Smooth muscle cell (in vitro differentiated cells): Measurements from ENCODE around the gene VEGFA. TPM values are rescaled to one million over a fixed set of nuclear protein-coding genes. Genes with fewer than 3 reads are reported as not detected.

Experiments used
- DNase-seq: peaks from one replicate; lab custom pipeline; 2025; ENCODE audit not compliant: unreplicated experiment; lab: John Stamatoyannopoulos, UW
- H2AFZ ChIP-seq: fragments of 200-600 bp; sonication (generic); 2 replicates; pipeline ENCODE4 v1.6.0; 2016; ENCODE audit warnings: antibody characterized with exemption, low read depth, mild to moderate bottlenecking
- H3F3A ChIP-seq: fragments of 200-600 bp; sonication (generic); 2 replicates; pipeline ENCODE4 v1.6.0; 2017; ENCODE audit warnings: antibody characterized with exemption, low read depth
- H3K27ac ChIP-seq: fragments of 200-600 bp; sonication (generic); 2 replicates; pipeline ENCODE4 v1.5.1; 2016; ENCODE audit warnings: low read depth, mild to moderate bottlenecking
- H3K27me3 ChIP-seq: fragments of 200-600 bp; sonication (generic); 2 replicates; pipeline ENCODE4 v1.6.1; 2016; ENCODE audit warnings: low read depth, mild to moderate bottlenecking
- H3K36me3 ChIP-seq: fragments of 200-600 bp; sonication (generic); 2 replicates; pipeline ENCODE4 v1.5.1; 2016; ENCODE audit warnings: low read depth
- H3K4me1 ChIP-seq: fragments of 200-600 bp; sonication (generic); 2 replicates; pipeline ENCODE4 v1.5.1; 2016; ENCODE audit warnings: low read depth
- H3K4me2 ChIP-seq: fragments of 200-600 bp; sonication (generic); 2 replicates; pipeline ENCODE4 v1.6.0; 2016; ENCODE audit warnings: mild to moderate bottlenecking
- H3K4me3 ChIP-seq: fragments of 200-600 bp; sonication (generic); 2 replicates; pipeline ENCODE4 v1.5.1; 2016; ENCODE audit warnings: mild to moderate bottlenecking
- H3K79me2 ChIP-seq: fragments of 200-600 bp; sonication (generic); 2 replicates; pipeline ENCODE4 v1.6.0; 2016; ENCODE audit warnings: low read depth, mild to moderate bottlenecking
- H3K9ac ChIP-seq: fragments of 200-600 bp; sonication (generic); 2 replicates; pipeline ENCODE4 v1.6.0; 2016; ENCODE audit warnings: low read depth
- H3K9me3 ChIP-seq: fragments of 200-600 bp; sonication (generic); replicated peaks from 2 replicates; pipeline ENCODE4 v1.5.1; 2016; ENCODE audit warnings: low read depth
- H4K20me1 ChIP-seq: fragments of 200-600 bp; sonication (generic); 2 replicates; pipeline ENCODE4 v1.6.0; 2016; ENCODE audit warnings: low read depth
- WGBS: methylation state at CpG from one replicate; pipeline ENCODE4 v1.1.7; 2016; ENCODE audit warnings: low lambda C conversion rate; 5-methylcytosine and 5-hydroxymethylcytosine counted together
- polyA plus RNA-seq: library from polyadenylated mRNA; unstranded; fragments of >200 nt; fragmentation: Nextera tagmentation; extraction: Ambion mirVana; gene quantifications from 2 replicates; pipeline ENCODE4 v1.2.1, GENCODE V29; 2016
- total RNA-seq: library from RNA; depleted of rRNA; stranded (reverse); fragments of >200 nt; gene quantifications from 2 replicates; pipeline ENCODE4 v1.2.3, GENCODE V29; 2014
- TF ChIP-seq, protein P1 (sequence below): fragments of 200-600 bp; sonication (generic); IDR thresholded peaks from 2 replicates; pipeline ENCODE4 v1.5.1; 2017; ENCODE audit warnings: borderline replicate concordance, mild to moderate bottlenecking, antibody characterized with exemption; ENCODE audit not compliant: insufficient read depth, poor library complexity, severe bottlenecking

Gene VEGFA
- total and polyA plus RNA-seq, 2 experiments from 2014 or later: 116 to 136 TPM

DNA sequence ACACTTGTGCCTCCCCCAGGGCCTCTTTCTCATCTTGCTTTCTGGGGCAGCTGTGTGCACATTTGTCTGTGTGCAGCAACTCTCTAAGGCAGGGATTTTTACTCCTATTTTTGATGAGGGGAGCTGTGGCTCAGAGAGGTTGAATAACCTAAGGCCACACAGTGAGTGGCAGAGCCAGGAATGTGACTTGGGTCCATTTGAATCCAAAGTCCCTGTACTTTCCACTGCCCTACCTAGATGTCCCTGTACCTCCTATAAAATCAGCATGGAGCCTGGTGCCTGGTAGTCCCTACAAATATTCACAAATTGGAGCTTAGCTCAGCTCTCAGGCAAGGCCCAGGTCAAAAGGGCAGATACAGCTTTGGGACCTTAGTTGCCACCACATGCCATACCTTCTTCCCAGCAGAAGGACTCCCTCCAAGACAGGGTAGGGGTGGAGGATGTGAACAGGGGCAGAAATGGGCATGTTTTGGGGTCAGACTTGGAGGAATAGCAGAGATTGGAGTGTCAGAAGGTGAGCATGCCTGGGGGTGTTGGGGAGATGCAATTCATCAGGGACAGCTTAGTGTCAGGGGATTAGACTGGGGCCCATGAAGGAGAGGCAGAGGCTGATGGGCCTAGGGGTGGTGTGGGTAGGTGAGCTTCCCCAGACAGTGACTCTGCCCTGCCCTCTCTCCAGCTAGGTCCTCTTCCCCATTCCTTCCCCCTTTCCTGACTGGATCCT is 4.1 kb upstream of the VEGFA start:
- Histone ChIP-seq H3K4me1 (peaks cover 24% of the 10 kb centered on the region), H3K9me3 (no peaks in the 10 kb centered on the region), H4K20me1 (peaks cover 9% of the 10 kb centered on the region), H3K4me3 (no peak overlapping the region), H3K4me2 (no peak overlapping the region), H3F3A (peaks cover 4% of the 10 kb centered on the region), H3K9ac (no peak overlapping the region), H3K27me3 (no peaks in the 10 kb centered on the region), H3K36me3 (no peaks in the 10 kb centered on the region), H2AFZ (no peak overlapping the region), H3K79me2 (peaks cover 9% of the 10 kb centered on the region), H3K27ac (no peak overlapping the region)
- TF ChIP-seq, protein P1, sequence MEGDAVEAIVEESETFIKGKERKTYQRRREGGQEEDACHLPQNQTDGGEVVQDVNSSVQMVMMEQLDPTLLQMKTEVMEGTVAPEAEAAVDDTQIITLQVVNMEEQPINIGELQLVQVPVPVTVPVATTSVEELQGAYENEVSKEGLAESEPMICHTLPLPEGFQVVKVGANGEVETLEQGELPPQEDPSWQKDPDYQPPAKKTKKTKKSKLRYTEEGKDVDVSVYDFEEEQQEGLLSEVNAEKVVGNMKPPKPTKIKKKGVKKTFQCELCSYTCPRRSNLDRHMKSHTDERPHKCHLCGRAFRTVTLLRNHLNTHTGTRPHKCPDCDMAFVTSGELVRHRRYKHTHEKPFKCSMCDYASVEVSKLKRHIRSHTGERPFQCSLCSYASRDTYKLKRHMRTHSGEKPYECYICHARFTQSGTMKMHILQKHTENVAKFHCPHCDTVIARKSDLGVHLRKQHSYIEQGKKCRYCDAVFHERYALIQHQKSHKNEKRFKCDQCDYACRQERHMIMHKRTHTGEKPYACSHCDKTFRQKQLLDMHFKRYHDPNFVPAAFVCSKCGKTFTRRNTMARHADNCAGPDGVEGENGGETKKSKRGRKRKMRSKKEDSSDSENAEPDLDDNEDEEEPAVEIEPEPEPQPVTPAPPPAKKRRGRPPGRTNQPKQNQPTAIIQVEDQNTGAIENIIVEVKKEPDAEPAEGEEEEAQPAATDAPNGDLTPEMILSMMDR: no peak
- no peak for DNase-seq

DNA sequence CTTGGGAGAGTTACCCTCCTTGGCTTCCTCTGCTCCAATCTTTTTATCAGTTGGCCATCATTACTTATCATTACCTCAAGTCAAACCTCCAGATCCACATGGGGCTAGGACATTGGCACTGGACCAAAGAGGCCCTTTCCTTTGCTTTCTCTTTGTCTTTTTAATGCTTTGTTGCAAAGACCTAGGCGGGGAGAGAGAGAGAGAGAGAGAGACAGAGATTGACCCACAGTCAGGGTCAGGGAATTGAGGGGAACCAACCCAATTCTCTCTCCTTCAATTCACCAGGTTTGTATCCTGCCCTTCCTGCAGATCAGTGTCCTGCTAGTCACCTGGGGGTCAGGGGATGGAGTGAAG is 3.5 kb upstream of the VEGFA start:
- Histone ChIP-seq H4K20me1 (peaks cover 14% of the 10 kb centered on the region), H3K79me2 (peaks cover 14% of the 10 kb centered on the region), H3K27ac (no peak overlapping the region), H3F3A (peaks cover 4% of the 10 kb centered on the region), H2AFZ (no peak overlapping the region), H3K27me3 (no peaks in the 10 kb centered on the region), H3K4me3 (no peak overlapping the region), H3K9me3 (no peaks in the 10 kb centered on the region), H3K4me1 (peaks cover 24% of the 10 kb centered on the region), H3K36me3 (no peaks in the 10 kb centered on the region), H3K4me2 (no peak overlapping the region), H3K9ac (no peak overlapping the region)
- WGBS: 94% methylated on average over 1 of the region's 1 CpG
- DNase-seq: no peak
- TF ChIP-seq, protein P1: no peak

DNA sequence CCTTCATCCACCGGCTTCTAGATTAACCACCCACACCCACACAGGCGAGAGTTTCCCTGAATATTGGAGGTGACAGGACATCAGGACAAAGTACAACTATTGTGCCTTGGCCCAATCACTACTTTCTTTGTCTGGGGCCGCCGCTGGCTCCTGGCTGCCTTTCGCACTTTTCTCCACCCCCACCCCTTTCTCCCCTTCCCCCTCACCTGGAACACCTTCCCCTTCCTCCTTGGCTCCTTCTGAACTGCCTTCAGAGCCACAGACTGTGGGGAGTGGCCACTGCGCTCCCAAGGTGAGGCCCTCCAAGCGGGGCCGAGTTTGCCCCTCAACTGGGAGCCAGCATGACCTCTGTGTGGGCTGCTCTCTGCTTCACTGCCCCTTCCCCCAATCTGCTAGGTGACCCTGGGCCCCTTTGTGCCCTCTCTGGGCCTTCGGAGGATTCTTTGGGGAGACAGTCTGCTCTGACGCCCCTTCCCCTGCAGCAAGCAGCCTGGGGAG is 3.0 kb upstream of the VEGFA start:
- no peak overlapping the region for H3K9ac ChIP-seq
- H3K79me2 ChIP-seq: peaks cover 20% of the 10 kb centered on the region
- H3K9me3 ChIP-seq: no peaks in the 10 kb centered on the region
- H3K36me3 ChIP-seq: no peaks in the 10 kb centered on the region
- TF ChIP-seq, protein P1: no peak
- H4K20me1 ChIP-seq: peaks cover 20% of the 10 kb centered on the region
- H3K4me2 ChIP-seq: no peak overlapping the region
- H3K4me3 ChIP-seq: no peak overlapping the region
- no peak for DNase-seq
- H2AFZ ChIP-seq: no peak overlapping the region
- WGBS: 88% methylated on average over 9 of the region's 10 CpGs
- no peak overlapping the region for H3K27ac ChIP-seq
- H3K4me1 ChIP-seq: peaks cover 24% of the 10 kb centered on the region
- H3F3A ChIP-seq: peaks cover 4% of the 10 kb centered on the region
- no peaks in the 10 kb centered on the region for H3K27me3 ChIP-seq
